T-helper 1 cell treated with Interleukin-12 subunit alpha and Interleukin-12 subunit beta and Interleukin-4 antibody, amounts not matched to agents 30 μg/mL and 1 μg/mL, for 36 hours (primary cell): Measurements from ENCODE around the gene SLC7A1.

Experiments
- H3K27ac Mint-ChIP-seq: one replicate; pipeline ENCODE4 v1.8.0; 2021; ENCODE audit warnings: mild to moderate bottlenecking, mixed read lengths
- H3K27me3 Mint-ChIP-seq: one replicate; pipeline ENCODE4 v1.8.0; 2021; ENCODE audit warnings: low read depth, mixed read lengths
- H3K36me3 Mint-ChIP-seq: one replicate; pipeline ENCODE4 v1.8.0; 2021; ENCODE audit warnings: low read depth, mixed read lengths
- H3K4me1 Mint-ChIP-seq: one replicate; pipeline ENCODE4 v1.8.0; 2021; ENCODE audit warnings: low read depth, mixed read lengths
- H3K4me3 Mint-ChIP-seq: one replicate; pipeline ENCODE4 v1.8.0; 2021; ENCODE audit warnings: mild to moderate bottlenecking, moderate library complexity, mixed read lengths
- H3K9me3 Mint-ChIP-seq: one replicate; pipeline ENCODE4 v1.8.0; 2021; ENCODE audit warnings: mixed read lengths

Gene SLC7A1

GRCh38 chr13:29523199-29523961, 72.1 kb downstream of the SLC7A1 start:
- no peaks in the 10 kb centered on the region for H3K27me3 Mint-ChIP-seq
- H3K4me1 Mint-ChIP-seq: no peaks in the 10 kb centered on the region
- peaks cover 13% of the 10 kb centered on the region for H3K36me3 Mint-ChIP-seq
- no peaks in the 10 kb centered on the region for H3K9me3 Mint-ChIP-seq
- H3K4me3 Mint-ChIP-seq: no peak overlapping the region
- H3K27ac Mint-ChIP-seq: no peak overlapping the region

DNA sequence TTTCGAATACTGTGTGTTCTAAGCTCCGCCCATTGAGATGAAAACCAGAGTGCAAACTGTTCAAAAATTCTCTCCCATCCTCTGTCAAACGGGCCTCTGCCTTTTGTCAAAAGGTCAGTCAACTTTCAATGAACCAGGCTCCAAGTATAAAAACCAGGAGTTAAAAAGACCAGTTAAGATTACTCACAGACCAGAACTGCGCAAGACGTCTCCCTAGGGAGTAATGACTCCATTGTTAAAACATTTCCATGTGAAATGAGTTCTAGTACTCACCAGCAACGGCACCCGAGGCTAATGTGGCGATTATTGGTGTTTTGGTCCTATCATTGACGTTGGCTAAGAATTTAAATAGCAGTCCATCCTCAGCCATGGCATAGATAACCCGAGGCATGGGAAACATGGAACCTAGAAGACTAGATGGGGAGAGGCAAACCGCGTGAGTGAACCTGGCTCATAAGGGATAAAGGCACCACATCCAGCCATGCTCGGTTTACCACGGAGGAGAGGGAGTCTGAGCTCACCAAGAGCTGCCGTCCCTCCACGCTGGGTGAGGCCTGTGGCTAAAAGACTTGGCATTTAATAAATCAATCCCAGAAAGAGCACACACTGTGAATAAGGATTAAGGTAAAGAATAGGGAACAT, 73.3 kb downstream of the SLC7A1 start:
- Mint-ChIP-seq H3K4me1 (no peaks in the 10 kb centered on the region), H3K27ac (no peak overlapping the region), H3K9me3 (no peaks in the 10 kb centered on the region), H3K4me3 (no peak overlapping the region), H3K27me3 (no peaks in the 10 kb centered on the region), H3K36me3 (peaks cover 17% of the 10 kb centered on the region)

- Mint-ChIP-seq H3K9me3 (no peaks in the 10 kb centered on the region), H3K27me3 (no peaks in the 10 kb centered on the region), H3K27ac (no peak overlapping the region), H3K4me1 (no peaks in the 10 kb centered on the region), H3K4me3 (no peak overlapping the region), H3K36me3 (peaks cover 17% of the 10 kb centered on the region)
Measured at GRCh38 chr13:29521336-29521735, 74.2 kb downstream of the SLC7A1 start.

GRCh38 chr13:29520671-29521070, 74.8 kb downstream of the SLC7A1 start:
- H3K4me1 Mint-ChIP-seq: no peaks in the 10 kb centered on the region
- no peaks in the 10 kb centered on the region for H3K9me3 Mint-ChIP-seq
- no peaks in the 10 kb centered on the region for H3K27me3 Mint-ChIP-seq
- H3K27ac Mint-ChIP-seq: no peak overlapping the region
- peaks cover 17% of the 10 kb centered on the region for H3K36me3 Mint-ChIP-seq
- H3K4me3 Mint-ChIP-seq: no peak overlapping the region

GRCh38 chr13:29519921-29520320, 75.6 kb downstream of the SLC7A1 start:
- no peaks in the 10 kb centered on the region for H3K4me1 Mint-ChIP-seq
- no peak overlapping the region for H3K27ac Mint-ChIP-seq
- peaks cover 17% of the 10 kb centered on the region for H3K36me3 Mint-ChIP-seq
- H3K4me3 Mint-ChIP-seq: no peak overlapping the region
- H3K27me3 Mint-ChIP-seq: no peaks in the 10 kb centered on the region
- no peaks in the 10 kb centered on the region for H3K9me3 Mint-ChIP-seq

DNA sequence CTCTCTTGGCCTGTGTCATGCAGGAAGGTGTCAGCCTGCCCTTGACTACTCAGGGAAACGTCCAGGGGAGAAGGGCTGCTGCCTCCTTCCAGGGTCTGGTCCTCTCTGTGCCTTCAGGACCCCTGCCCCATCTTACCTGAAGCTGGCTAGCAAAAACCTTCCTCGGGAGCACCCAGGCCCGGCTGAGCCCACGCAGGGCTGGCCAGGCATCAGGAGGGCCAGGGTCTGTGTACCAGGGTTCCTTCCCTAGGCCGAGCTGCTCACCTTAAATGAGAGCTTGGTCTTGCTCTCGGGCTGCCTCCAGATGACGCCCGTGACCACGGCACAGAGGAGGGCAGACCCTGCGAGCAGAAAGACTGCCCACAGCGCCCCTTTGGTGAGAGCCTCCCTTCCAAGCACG, 78.6 kb downstream of the SLC7A1 start:
- H3K36me3 Mint-ChIP-seq: peaks cover 17% of the 10 kb centered on the region
- H3K27me3 Mint-ChIP-seq: no peaks in the 10 kb centered on the region
- H3K9me3 Mint-ChIP-seq: no peaks in the 10 kb centered on the region
- no peaks in the 10 kb centered on the region for H3K4me1 Mint-ChIP-seq
- no peak overlapping the region for H3K27ac Mint-ChIP-seq
- no peak overlapping the region for H3K4me3 Mint-ChIP-seq

DNA sequence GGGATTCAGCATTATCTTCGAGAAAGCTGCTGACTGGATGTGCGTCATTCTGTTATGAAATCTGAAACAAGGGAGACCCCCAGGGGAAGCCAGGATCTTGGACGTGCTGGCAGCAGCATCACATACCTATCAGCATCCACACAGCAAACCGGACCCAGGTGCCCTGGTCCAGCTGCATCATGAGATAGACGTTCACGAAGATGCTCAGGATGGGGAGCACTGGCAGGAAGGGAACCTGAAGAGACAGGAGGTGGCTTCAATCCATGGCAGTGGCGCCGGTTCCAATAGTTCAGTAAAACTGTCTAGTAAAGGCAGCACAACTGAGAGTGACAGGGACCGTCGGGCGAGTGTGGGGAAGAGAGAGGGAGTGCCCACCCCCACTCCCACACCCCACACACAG, 79.5 kb downstream of the SLC7A1 start:
- H3K27me3 Mint-ChIP-seq: no peaks in the 10 kb centered on the region
- H3K36me3 Mint-ChIP-seq: peaks cover 16% of the 10 kb centered on the region
- H3K4me1 Mint-ChIP-seq: no peaks in the 10 kb centered on the region
- H3K27ac Mint-ChIP-seq: no peak overlapping the region
- H3K4me3 Mint-ChIP-seq: no peak overlapping the region
- H3K9me3 Mint-ChIP-seq: no peaks in the 10 kb centered on the region

DNA sequence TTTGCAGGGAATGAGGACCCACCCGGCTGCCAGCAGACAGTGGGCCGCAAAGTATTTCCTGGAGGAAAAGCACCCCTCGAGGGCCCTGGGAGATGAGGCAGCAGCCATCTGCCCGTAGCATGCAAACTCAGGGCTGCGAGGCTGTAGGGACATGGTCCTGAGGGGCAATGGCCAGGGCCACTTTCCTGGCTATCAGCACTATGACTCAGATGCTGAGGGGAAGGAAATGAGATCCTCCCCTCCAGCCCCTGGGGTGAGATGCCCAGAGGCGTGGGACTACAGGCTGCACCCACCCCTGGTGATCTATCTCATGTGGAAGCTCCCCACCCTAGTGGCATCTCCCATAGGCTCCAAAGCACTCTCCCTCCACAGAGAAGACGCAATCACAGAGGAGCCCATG, 80.1 kb downstream of the SLC7A1 start:
- Mint-ChIP-seq H3K27me3 (no peaks in the 10 kb centered on the region), H3K27ac (no peak overlapping the region), H3K9me3 (no peaks in the 10 kb centered on the region), H3K36me3 (peaks cover 16% of the 10 kb centered on the region), H3K4me1 (no peaks in the 10 kb centered on the region), H3K4me3 (no peak overlapping the region)

GRCh38 chr13:29514720-29515310, 80.7 kb downstream of the SLC7A1 start:
- Mint-ChIP-seq H3K36me3 (peaks cover 13% of the 10 kb centered on the region), H3K9me3 (no peaks in the 10 kb centered on the region), H3K27ac (no peak overlapping the region), H3K4me1 (no peaks in the 10 kb centered on the region), H3K4me3 (no peak overlapping the region), H3K27me3 (no peaks in the 10 kb centered on the region)

GRCh38 chr13:29513981-29514719, 81.3 kb downstream of the SLC7A1 start:
- H3K27ac Mint-ChIP-seq: no peak overlapping the region
- H3K27me3 Mint-ChIP-seq: no peaks in the 10 kb centered on the region
- no peak overlapping the region for H3K4me3 Mint-ChIP-seq
- no peaks in the 10 kb centered on the region for H3K9me3 Mint-ChIP-seq
- peaks cover 12% of the 10 kb centered on the region for H3K36me3 Mint-ChIP-seq
- no peaks in the 10 kb centered on the region for H3K4me1 Mint-ChIP-seq

- H3K27me3 Mint-ChIP-seq: no peaks in the 10 kb centered on the region
- H3K9me3 Mint-ChIP-seq: no peaks in the 10 kb centered on the region
- no peak overlapping the region for H3K4me3 Mint-ChIP-seq
- H3K27ac Mint-ChIP-seq: no peak overlapping the region
- H3K36me3 Mint-ChIP-seq: peaks cover 12% of the 10 kb centered on the region
- H3K4me1 Mint-ChIP-seq: no peaks in the 10 kb centered on the region
Measured at GRCh38 chr13:29513002-29513980, 82.2 kb downstream of the SLC7A1 start.

- Mint-ChIP-seq H3K27me3 (no peaks in the 10 kb centered on the region), H3K36me3 (peaks cover 6% of the 10 kb centered on the region), H3K9me3 (no peaks in the 10 kb centered on the region), H3K27ac (no peak overlapping the region), H3K4me1 (no peaks in the 10 kb centered on the region), H3K4me3 (no peak overlapping the region)
Measured at GRCh38 chr13:29511980-29512379, 83.5 kb downstream of the SLC7A1 start.

DNA sequence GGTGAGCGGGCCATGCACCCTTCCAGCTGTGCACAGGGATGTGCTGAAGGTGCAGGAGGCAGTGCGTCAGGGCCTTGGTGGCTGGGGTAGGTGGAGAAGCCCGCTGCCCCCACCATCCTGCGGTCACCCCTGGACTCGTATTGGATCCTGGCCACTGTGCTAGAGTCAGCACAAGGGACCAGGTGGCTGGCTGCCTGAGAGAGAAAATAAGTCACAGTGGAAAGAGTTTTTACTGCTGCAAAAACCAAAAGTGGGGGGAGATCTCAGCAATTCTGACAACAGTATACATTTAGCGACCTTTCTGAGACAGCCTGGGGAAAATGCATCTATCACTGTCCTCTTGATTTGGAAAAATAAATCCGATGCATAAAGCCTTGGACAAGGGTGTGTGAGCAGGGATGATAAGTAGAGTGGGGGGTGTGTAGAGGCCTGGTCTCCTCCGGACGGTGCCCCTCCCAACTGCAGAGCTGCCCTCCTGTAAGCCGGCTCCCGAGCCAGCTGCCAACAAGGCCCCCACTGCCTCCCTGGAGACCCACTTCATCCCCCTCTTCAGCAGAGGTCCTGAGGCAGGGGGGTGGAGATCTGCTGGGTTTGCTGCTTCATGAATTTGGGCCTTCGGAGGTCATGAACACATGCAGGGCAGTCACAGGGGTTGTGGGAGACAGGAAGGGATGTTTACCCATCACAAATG, 84.2 kb downstream of the SLC7A1 start:
- Mint-ChIP-seq H3K4me1 (no peaks in the 10 kb centered on the region), H3K27ac (no peak overlapping the region), H3K27me3 (no peaks in the 10 kb centered on the region), H3K4me3 (no peak overlapping the region), H3K36me3 (peaks cover 6% of the 10 kb centered on the region), H3K9me3 (no peaks in the 10 kb centered on the region)
